ENCODE measurements around the gene ROCK1. TPM values are rescaled to one million over a fixed set of nuclear protein-coding genes. Genes with fewer than 3 reads are reported as not detected.
"Not testable (repeated sequence)": the region's sequence is repeated elsewhere in the genome, so short reads cannot be mapped to it uniquely, and the experiment has no call there.

ROCK1 gene
- total and polyA plus RNA-seq, 11 donors: 14.1 to 46.2 (median 33.9) TPM

GRCh38 chr18:21031845-21032244, 79.8 kb downstream of the ROCK1 start:
- peaks cover 0 to 37% (median 2%) of the 10 kb centered on the region in 12 donors for H3K9me3 ChIP-seq
- peaks cover 0 to 49% (median 34%) of the 10 kb centered on the region in 9 donors for H3K36me3 ChIP-seq
- H3K27me3 ChIP-seq: no peaks in the 10 kb centered on the region
- DNase-seq (no peak), ATAC-seq (no peak)
- H3K27ac ChIP-seq: no peak overlapping the region
- no peaks in the 10 kb centered on the region for H3K4me1 ChIP-seq
- TF ChIP-seq POLR2A (IDR thresholded peaks at IDR 0.05): no peak
- intact Hi-C loops (cut with DNase I): loop anchor here in 2 of 10 donors (5.0 to 10.0 kb wide), 2 partner anchors 73 to 150 kb away; no protein-coding TSS in a partner anchor
- H3K4me3 ChIP-seq: no peak overlapping the region

GRCh38 chr18:21018257-21018656, 93.4 kb downstream of the ROCK1 start:
- H3K4me3 ChIP-seq, ATAC-seq, H3K27me3 ChIP-seq, DNase-seq, H3K27ac ChIP-seq, H3K4me1 ChIP-seq, H3K9me3 ChIP-seq: not testable (repeated sequence)
- WGBS, 4 donors: 97 to 98% (median 98%) methylated on average over 13 of the region's 13 CpGs
- H3K36me3 ChIP-seq: peaks cover 0 to 94% (median 78%) of the 10 kb centered on the region in 9 donors
- intact Hi-C loops (cut with DNase I): loop anchor here in 1 of 10 donors (10.0 kb wide), 1 partner anchor 117 kb away; no protein-coding TSS in a partner anchor

GRCh38 chr18:21012308-21012707, 99.3 kb downstream of the ROCK1 start:
- intact Hi-C loops (cut with DNase I): loop anchor here in 1 of 10 donors (10.0 kb wide), 1 partner anchor 122 kb away; no protein-coding TSS in a partner anchor
- Histone ChIP-seq H3K27ac (no peak overlapping the region), H3K4me1 (no peaks in the 10 kb centered on the region), H3K9me3 (no peaks in the 10 kb centered on the region), H3K36me3 (peaks cover 0 to 88% (median 70%) of the 10 kb centered on the region in 9 donors), H3K4me3 (no peak overlapping the region), H3K27me3 (no peaks in the 10 kb centered on the region)
- TF ChIP-seq POLR2A (IDR thresholded peaks at IDR 0.05): no peak
- TF ChIP-seq, protein P1, sequence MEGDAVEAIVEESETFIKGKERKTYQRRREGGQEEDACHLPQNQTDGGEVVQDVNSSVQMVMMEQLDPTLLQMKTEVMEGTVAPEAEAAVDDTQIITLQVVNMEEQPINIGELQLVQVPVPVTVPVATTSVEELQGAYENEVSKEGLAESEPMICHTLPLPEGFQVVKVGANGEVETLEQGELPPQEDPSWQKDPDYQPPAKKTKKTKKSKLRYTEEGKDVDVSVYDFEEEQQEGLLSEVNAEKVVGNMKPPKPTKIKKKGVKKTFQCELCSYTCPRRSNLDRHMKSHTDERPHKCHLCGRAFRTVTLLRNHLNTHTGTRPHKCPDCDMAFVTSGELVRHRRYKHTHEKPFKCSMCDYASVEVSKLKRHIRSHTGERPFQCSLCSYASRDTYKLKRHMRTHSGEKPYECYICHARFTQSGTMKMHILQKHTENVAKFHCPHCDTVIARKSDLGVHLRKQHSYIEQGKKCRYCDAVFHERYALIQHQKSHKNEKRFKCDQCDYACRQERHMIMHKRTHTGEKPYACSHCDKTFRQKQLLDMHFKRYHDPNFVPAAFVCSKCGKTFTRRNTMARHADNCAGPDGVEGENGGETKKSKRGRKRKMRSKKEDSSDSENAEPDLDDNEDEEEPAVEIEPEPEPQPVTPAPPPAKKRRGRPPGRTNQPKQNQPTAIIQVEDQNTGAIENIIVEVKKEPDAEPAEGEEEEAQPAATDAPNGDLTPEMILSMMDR (IDR thresholded peaks at IDR 0.05): no peak
- ATAC-seq (no peak), DNase-seq (no peak)

DNA sequence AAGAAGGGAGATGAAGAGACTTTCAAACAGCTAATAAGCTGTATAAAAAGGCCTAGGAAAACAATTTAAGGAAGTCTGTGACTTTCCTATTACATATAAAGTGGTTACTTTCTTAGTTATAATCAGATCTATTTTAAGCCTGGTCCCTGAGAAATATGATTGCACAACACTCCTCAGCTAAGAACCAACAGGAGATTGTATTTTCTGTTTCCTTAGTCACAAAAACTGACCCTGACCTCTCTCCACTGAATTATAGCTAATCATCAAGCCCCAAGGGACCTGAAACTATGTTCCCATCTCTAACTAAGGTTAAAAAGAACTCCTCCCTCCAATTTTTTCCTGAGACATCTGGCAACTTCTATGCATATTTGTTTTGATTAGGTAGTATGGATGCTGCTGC, 106.9 kb downstream of the ROCK1 start:
- Histone ChIP-seq H3K9me3 (no peaks in the 10 kb centered on the region), H3K36me3 (peaks cover 0 to 80% (median 50%) of the 10 kb centered on the region in 9 donors), H3K4me3 (no peak overlapping the region), H3K4me1 (peaks cover 0 to 31% (median 18%) of the 10 kb centered on the region in 12 donors), H3K27ac (peak overlapping the region; percentile 6 to 78 (median 56)), H3K27me3 (no peaks in the 10 kb centered on the region)
- DNase-seq: peak in 2 of 5 donors; percentile 21 to 38
- intact Hi-C loops (cut with DNase I): loop anchor here in 6 of 10 donors (2.0 to 10.0 kb wide), 7 partner anchors 60 to 170 kb away; partner anchors contain the start of gene ROCK1 (in 3 of the 6)
- TF ChIP-seq POLR2A (IDR thresholded peaks at IDR 0.05): no peak
- TF ChIP-seq, protein P1 (IDR thresholded peaks at IDR 0.05): no peak
- ATAC-seq: peak; percentile 88 to 95 (median 92)

DNA sequence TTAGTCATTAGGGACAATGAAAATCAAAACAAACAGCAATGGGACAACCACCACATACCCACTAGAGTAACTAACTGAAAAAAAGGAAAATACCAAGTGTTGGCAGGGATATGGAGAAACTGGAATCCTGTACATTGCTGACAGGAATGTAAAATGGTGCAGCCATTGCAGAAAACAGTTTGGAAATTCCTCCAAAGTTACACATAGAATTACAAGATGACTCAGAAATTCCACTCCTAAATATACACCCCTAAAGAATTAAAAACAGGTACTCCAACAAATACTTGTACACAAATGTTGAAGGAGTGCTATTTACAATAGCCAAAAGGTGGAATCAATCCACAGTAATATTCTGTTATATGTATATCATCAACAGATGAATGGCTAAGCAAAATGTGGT, 110.9 kb downstream of the ROCK1 start:
- H3K27me3 ChIP-seq: no peaks in the 10 kb centered on the region
- H3K36me3 ChIP-seq: peaks cover 0 to 61% (median 27%) of the 10 kb centered on the region in 9 donors
- ATAC-seq (no peak), DNase-seq (no peak)
- TF ChIP-seq, protein P1 (IDR thresholded peaks at IDR 0.05): no peak
- no peak for TF ChIP-seq POLR2A (IDR thresholded peaks at IDR 0.05)
- intact Hi-C loops (cut with DNase I): loop anchor here in 5 of 10 donors (5.0 to 10.0 kb wide), 5 partner anchors 64 to 174 kb away; partner anchors contain the start of gene ROCK1 (in 1 of the 5)
- H3K4me3 ChIP-seq: no peak overlapping the region
- no peaks in the 10 kb centered on the region for H3K9me3 ChIP-seq
- H3K4me1 ChIP-seq: peaks cover 0 to 42% (median 19%) of the 10 kb centered on the region in 12 donors
- H3K27ac ChIP-seq: no peak overlapping the region

All from heart left ventricle (tissue), 16 donors.